OCI-LY3 (cell line): Measurements from ENCODE around the gene ITGA2.

Experiments used
- CTCF ChIP-seq: fragments of 200-600, 300-600 bp; sonication (generic); IDR thresholded peaks from 2 replicates; pipeline ENCODE4 v1.5.1; 2014; ENCODE audit warnings: antibody characterized with exemption, low read length, low read depth
- EZH2phosphoT487 ChIP-seq: fragments of 200-600 bp; shearing (Covaris generic); IDR thresholded peaks from 2 replicates; pipeline ENCODE4 v1.6.1; 2018; ENCODE audit warnings: antibody characterized with exemption, mixed run types, low read depth

GRCh38 chr5:53084546-53085255 is 95.5 kb downstream of the ITGA2 start:
- TF ChIP-seq CTCF (no peak), EZH2phosphoT487 (no peak)
